HG03575 (cell line): ENCODE results near the gene TAF11L12.
"Not testable (repeated sequence)": the region's sequence is repeated elsewhere in the genome, so short reads cannot be mapped to it uniquely, and the experiment has no call there.

Experiments used
- ATAC-seq: cut with Tn5 transposase; IDR thresholded peaks from one replicate; pipeline ENCODE4 v1.9.1; 2021; ENCODE audit not compliant: unreplicated experiment, insufficient number of reproducible peaks, low FRiP score; ENCODE audit errors: extremely low read depth

Gene TAF11L12

DNA sequence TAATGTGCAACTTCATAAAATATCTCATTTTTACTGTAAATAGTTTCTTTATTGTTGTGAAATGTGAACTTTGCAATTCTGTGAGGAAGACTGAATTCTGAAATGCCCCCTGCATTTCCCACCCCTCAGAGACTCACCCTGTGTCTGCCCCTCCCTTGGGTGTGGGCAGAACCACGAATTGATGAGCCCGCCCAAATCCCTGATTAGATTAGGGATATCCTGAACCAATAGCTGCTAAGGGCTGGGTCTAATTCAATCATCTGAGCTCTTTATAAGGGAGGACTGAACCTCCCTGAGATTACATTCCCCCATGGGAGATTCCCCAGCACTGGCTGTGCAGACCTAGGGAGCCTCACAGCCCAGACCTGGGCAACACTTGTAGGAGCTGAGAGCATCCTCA is at the start of gene TAF11L12:
Gene TAF11L12, plus strand, starts transcription at position 301 of the 400 bp plus-strand sequence.
- not testable (repeated sequence) for ATAC-seq

GRCh38 chr5:17585658-17586057 is 24.5 kb upstream of the TAF11L12 start, which contains the start of gene TAF11L7:
Gene TAF11L7, minus strand, starts transcription at chr5:17585758.
- ATAC-seq, result not testable (repeated sequence)

DNA sequence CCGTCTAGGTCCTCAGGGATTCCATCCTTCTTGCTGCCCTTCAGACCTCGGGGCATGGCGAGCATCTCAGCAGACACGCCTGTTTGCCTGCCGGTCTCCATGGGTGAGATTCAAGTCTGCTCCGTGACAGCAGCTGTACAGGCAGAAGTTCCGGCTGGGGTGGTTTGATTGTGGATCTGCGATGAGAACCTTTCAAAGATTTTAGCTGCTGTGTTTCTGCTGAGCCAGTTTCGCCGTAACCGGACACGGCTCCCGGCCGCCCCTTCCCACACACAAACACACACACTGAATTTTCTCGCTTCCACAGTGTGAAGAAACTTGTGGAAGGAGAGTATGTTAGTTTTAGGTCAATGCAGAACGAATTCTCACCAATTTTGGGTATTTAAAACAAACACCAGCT is 19.3 kb upstream of the TAF11L12 start, which contains the start of gene TAF11L8:
Gene TAF11L8, minus strand, starts transcription at position 101 of the 400 bp plus-strand sequence.
- not testable (repeated sequence) for ATAC-seq

GRCh38 chr5:17594255-17594654 is 15.9 kb upstream of the TAF11L12 start, which contains the start of gene TAF11L9:
Gene TAF11L9, minus strand, starts transcription at chr5:17594394.
- not testable (repeated sequence) for ATAC-seq

- ATAC-seq, result not testable (repeated sequence)
Measured at GRCh38 chr5:17597728-17598127, 12.5 kb upstream of the TAF11L12 start, which contains the start of gene TAF11L10. Gene TAF11L10, minus strand, starts transcription at chr5:17597828.

DNA sequence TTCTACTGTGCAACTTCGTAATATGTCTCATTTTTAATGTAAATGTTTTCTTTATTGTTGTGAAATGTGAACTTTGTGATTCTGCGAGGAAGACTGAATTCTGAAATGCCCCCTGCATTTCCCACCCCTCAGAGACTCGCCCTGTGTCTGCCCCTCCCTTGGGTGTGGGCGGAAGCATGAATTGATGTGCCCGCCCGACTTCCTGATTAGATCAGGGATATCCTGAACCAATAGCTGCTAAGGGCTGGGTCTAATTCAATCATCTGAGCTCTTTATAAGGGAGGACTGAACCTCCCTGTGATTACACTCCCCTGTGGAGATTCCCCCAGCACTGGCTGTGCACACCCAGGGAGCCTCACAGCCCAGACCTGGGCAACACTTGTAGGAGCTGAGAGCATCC is 6.3 kb upstream of the TAF11L12 start, which contains the start of gene TAF11L11:
Gene TAF11L11, plus strand, starts transcription at position 304 of the 400 bp plus-strand sequence.
- not testable (repeated sequence) for ATAC-seq

DNA sequence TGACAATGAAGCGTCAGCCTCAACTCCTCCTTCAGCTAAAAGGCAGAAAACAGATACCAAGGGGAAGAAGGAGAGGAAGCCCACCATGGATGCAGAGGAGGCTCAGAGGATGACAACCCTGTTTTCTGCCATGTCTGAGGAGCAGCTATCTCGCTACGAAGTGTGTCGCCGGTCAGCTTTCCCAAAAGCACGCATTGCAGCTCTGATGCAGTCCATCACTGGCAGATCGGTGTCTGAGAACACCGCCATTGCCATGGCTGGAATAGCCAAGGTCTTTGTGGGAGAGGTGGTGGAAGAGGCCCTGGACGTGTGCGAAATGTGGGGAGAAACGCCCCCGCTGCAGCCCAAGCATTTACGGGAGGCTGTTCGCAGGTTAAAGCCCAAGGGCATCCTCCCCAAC is 5.2 kb upstream of the TAF11L12 start:
- ATAC-seq, result no peak

GRCh38 chr5:17607461-17607860 is 2.7 kb upstream of the TAF11L12 start:
- not testable (repeated sequence) for ATAC-seq

DNA sequence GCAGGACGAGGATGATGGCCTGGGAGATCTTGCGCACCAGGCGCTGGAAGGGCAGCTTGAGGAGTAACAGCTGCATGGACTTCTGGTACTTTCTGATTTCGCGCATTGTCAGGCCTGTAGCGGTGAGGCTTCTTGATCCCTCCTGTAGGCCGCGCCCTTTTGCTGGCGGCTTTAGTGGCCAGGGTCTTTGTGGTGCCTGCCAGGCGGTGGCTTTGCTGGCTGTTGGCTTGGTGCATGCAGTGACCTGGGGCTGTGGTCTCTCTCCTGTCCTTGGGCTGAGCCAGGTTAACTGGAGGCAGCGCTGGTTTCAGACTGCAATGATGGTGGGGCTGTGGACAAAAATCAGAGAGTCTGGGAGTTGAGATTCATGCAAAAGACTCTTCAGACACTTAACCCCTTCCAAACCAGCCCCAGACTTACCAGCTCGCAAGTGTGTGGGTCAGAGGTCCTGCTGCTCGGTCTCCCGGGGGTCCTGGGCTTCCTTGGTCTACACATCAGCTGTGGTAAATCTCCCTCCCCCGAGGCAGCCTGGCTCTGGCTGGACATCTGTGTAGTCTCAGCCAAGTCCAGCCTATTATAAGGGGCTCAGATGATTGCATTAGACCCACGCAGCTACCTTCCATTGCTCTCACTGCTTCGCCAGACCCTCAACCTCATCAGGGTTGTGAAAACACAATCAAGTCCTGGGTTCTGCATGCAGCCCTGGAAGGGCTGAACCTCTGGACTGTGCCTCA is 4.8 kb downstream of the TAF11L12 start:
- ATAC-seq, result no peak

GRCh38 chr5:17619354-17619753 is 9.2 kb downstream of the TAF11L12 start:
- ATAC-seq, result no peak

GRCh38 chr5:17620627-17621026 is 10.4 kb downstream of the TAF11L12 start:
- ATAC-seq, result no peak

GRCh38 chr5:17625686-17626085 is 15.5 kb downstream of the TAF11L12 start:
- ATAC-seq, result no peak

DNA sequence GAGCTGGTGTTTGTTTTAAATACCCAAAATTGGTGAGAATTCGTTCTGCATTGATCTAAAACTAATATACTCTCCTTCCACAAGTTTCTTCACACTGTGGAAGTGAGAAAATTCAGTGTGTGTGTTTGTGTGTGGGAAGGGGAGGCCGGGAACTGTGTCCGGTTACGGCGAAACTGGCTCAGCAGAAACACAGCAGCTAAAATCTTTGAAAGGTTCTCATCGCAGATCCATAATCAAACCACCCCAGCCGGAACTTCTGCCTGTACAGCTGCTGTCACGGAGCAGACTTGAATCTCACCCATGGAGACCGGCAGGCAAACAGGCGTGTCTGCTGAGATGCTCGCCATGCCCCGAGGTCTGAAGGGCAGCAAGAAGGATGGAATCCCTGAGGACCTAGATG is 21.6 kb downstream of the TAF11L12 start, which contains the start of gene TAF11L13:
Gene TAF11L13, plus strand, starts transcription at position 301 of the 400 bp plus-strand sequence.
- ATAC-seq, result not testable (repeated sequence)

- no peak for ATAC-seq
Measured at GRCh38 chr5:17634160-17634559, 24.0 kb downstream of the TAF11L12 start, which contains the start of gene TAF11L14. Gene TAF11L14, plus strand, starts transcription at chr5:17634460.

DNA sequence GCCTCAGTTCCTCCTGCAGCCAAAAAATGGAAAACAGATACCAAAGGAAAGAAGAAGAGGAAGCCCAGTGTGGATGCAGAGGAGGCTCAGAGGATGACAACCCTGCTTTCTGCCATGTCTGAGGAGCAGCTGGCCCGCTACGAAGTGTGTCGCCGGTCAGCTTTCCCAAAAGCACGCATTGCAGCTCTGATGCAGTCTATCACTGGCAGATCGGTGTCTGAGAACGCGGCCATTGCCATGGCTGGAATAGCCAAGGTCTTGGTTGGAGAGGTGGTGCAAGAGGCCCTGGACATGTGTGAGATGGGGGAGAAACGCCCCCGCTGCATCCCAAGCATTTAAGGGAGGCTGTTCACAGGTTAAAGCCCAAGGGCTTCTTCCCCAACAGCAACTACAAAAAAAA is 39.0 kb downstream of the TAF11L12 start:
- not testable (repeated sequence) for ATAC-seq

DNA sequence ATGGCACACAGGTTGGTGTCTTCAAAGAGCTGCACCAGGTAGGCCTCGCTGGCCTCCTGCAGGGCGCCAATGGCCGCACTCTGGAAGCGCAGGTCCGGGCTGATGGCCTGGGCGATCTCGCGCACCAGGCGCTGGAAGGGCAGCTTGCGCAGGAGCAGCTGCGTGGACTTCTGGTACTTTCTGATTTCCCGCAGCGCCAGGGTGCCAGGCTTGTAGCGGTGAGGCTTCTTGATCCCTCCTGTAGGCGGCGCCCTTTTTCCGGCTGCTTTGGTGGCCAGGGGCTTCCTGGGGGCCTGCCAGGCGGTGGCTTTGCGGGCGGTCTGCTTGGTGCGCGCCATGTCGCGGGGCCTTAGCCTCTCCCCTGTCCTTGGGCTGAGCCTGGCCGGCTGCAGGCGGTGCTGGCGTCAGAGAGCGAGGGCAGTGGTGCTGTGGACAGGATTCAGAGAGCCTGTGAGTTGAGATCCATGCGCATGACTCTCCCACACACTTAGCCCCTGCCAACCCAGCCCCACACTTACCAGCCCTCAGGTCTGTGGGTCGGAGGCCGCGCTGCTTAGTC is 45.1 kb downstream of the TAF11L12 start:
- not testable (repeated sequence) for ATAC-seq

- ATAC-seq, result no peak
Measured at GRCh38 chr5:17655921-17656320, 45.7 kb downstream of the TAF11L12 start.
